ENCODE measurements around the gene DNAJC13. TPM values are rescaled to one million over a fixed set of nuclear protein-coding genes. Genes with fewer than 3 reads are reported as not detected.

DNAJC13 gene
- total RNA-seq, 1 experiment from 2014 or later = 28.8 TPM

GRCh38 chr3:132522353-132522752 lies 105.1 kb downstream of the DNAJC13 start:
- Histone ChIP-seq H3K36me3 (ENCODE audit: control insufficient read depth in 1 of 2, insufficient read depth in 2 of 2, low read length in 2 of 2) (peaks cover 0 to 11% of the 10 kb centered on the region in 2 experiments; a peak in 2 of 4 replicates), H3K9ac (ENCODE audit: low read length) (no peak overlapping the region), H3K9me2 (ENCODE audit: insufficient read depth) (no peaks in the 10 kb centered on the region), H3K79me2 (ENCODE audit: insufficient read depth, low read length) (no peaks in the 10 kb centered on the region), H3K9me3 (ENCODE audit: control insufficient read depth in 1 of 2, insufficient read depth in 1 of 2, low read depth in 1 of 2, low read length in 2 of 2) (no peaks in the 10 kb centered on the region), H3K27ac (ENCODE audit: low read depth, low read length) (no peak overlapping the region), H2AFZ (ENCODE audit: low read depth, low read length, poor library complexity, severe bottlenecking) (no peak overlapping the region), H3K27me3 (ENCODE audit: insufficient read depth, low read length) (no peaks in the 10 kb centered on the region), H3K4me3 (replicated peaks in 1 of 2; ENCODE audit: low read depth in 1 of 2, low read length in 2 of 2) (no peak overlapping the region), H4K20me1 (ENCODE audit: insufficient read depth) (no peaks in the 10 kb centered on the region), H3K4me2 (ENCODE audit: low read length) (no peak overlapping the region), H3K4me1 (ENCODE audit: control insufficient read depth in 1 of 2, insufficient read depth in 2 of 2, low read length in 2 of 2) (no peaks in the 10 kb centered on the region)
- ChIA-PET RAD21 (ENCODE audit: low non-redundant PET in 1 of 2, low total read pairs in 2 of 2, uncharacterized antibody in 2 of 2, unreplicated experiment in 2 of 2) (no interaction called here), CTCF (interaction anchor here (2.2 kb wide), 1 partner anchor 13 kb away, joined by 8 read pairs; no protein-coding TSS in a partner anchor), POLR2A (no interaction called here)
- TF ChIP-seq ZBTB33 (IDR thresholded peaks at IDR 0.05; ENCODE audit: extremely low read depth, insufficient replicate concordance, low read length) = no peak
- no peak for TF ChIP-seq ELF1 (IDR thresholded peaks at IDR 0.05; ENCODE audit: borderline replicate concordance, low read depth)
- no peak for TF ChIP-seq ATF3 (IDR thresholded peaks at IDR 0.05)
- no peak for TF ChIP-seq FOSL1 (IDR thresholded peaks at IDR 0.05; ENCODE audit: low read depth)
- intact Hi-C loops (cut with micrococcal nuclease) = no loop called here
- no peak for ATAC-seq
- no TSS peak for BruUV-seq (replicated peaks)
- no peak for DNase-seq (ENCODE audit: low read depth, low spot score)

DNA sequence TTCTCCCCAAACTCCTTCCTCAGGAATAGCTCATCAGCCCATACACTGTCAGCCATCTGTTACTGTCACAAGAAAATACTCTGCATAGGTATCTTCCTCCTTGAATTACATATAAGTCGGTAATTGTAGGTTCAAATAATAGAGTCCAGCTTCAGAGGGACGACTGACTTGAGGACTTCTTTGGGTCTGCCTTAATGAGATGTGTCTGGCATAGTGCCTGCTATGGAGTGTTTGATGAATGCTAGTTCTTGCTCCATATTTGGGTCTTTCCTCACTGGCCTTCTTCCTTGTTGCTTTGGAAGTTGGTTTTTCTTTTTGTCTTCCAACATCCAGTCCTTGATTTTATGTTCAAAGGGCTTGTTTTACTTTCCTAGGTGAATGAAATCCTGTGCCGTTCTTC lies 113.3 kb downstream of the DNAJC13 start:
- Histone ChIP-seq H3K27me3 (ENCODE audit: insufficient read depth, low read length) (no peaks in the 10 kb centered on the region), H2AFZ (ENCODE audit: low read depth, low read length, poor library complexity, severe bottlenecking) (no peak overlapping the region), H3K79me2 (ENCODE audit: insufficient read depth, low read length) (no peaks in the 10 kb centered on the region), H3K9me2 (ENCODE audit: insufficient read depth) (no peaks in the 10 kb centered on the region), H3K9me3 (ENCODE audit: control insufficient read depth in 1 of 2, insufficient read depth in 1 of 2, low read depth in 1 of 2, low read length in 2 of 2) (no peaks in the 10 kb centered on the region), H3K36me3 (ENCODE audit: control insufficient read depth in 1 of 2, insufficient read depth in 2 of 2, low read length in 2 of 2) (peaks cover 0 to 14% of the 10 kb centered on the region in 2 experiments; a peak in 2 of 4 replicates), H3K4me2 (ENCODE audit: low read length) (no peak overlapping the region), H3K4me3 (replicated peaks in 1 of 2; ENCODE audit: low read depth in 1 of 2, low read length in 2 of 2) (no peak overlapping the region), H3K9ac (ENCODE audit: low read length) (no peak overlapping the region), H3K27ac (ENCODE audit: low read depth, low read length) (no peak overlapping the region), H3K4me1 (ENCODE audit: control insufficient read depth in 1 of 2, insufficient read depth in 2 of 2, low read length in 2 of 2) (no peaks in the 10 kb centered on the region), H4K20me1 (ENCODE audit: insufficient read depth) (no peaks in the 10 kb centered on the region)
- TF ChIP-seq SIN3A (IDR thresholded peaks at IDR 0.05; ENCODE audit: low read depth) (no peak), ZBTB33 (IDR thresholded peaks at IDR 0.05; ENCODE audit: extremely low read depth, insufficient replicate concordance, low read length) (no peak), EZH2phosphoT487 (IDR thresholded peaks at IDR 0.05; ENCODE audit: borderline replicate concordance) (no peak)
- TF ChIP-seq, protein P1, sequence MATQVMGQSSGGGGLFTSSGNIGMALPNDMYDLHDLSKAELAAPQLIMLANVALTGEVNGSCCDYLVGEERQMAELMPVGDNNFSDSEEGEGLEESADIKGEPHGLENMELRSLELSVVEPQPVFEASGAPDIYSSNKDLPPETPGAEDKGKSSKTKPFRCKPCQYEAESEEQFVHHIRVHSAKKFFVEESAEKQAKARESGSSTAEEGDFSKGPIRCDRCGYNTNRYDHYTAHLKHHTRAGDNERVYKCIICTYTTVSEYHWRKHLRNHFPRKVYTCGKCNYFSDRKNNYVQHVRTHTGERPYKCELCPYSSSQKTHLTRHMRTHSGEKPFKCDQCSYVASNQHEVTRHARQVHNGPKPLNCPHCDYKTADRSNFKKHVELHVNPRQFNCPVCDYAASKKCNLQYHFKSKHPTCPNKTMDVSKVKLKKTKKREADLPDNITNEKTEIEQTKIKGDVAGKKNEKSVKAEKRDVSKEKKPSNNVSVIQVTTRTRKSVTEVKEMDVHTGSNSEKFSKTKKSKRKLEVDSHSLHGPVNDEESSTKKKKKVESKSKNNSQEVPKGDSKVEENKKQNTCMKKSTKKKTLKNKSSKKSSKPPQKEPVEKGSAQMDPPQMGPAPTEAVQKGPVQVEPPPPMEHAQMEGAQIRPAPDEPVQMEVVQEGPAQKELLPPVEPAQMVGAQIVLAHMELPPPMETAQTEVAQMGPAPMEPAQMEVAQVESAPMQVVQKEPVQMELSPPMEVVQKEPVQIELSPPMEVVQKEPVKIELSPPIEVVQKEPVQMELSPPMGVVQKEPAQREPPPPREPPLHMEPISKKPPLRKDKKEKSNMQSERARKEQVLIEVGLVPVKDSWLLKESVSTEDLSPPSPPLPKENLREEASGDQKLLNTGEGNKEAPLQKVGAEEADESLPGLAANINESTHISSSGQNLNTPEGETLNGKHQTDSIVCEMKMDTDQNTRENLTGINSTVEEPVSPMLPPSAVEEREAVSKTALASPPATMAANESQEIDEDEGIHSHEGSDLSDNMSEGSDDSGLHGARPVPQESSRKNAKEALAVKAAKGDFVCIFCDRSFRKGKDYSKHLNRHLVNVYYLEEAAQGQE (IDR thresholded peaks at IDR 0.05; ENCODE audit: low read depth) = no peak
- CTCF ChIA-PET = no interaction called here
- ATAC-seq (no peak), DNase-seq (ENCODE audit: low read depth, low spot score) (no peak)
- intact Hi-C loops (cut with micrococcal nuclease) = no loop called here
- RAD21 ChIA-PET (ENCODE audit: low non-redundant PET in 1 of 2, low total read pairs in 2 of 2, uncharacterized antibody in 2 of 2, unreplicated experiment in 2 of 2) = no interaction called here
- POLR2A ChIA-PET = no interaction called here
- no TSS peak for BruUV-seq (replicated peaks)
